Natural killer cell (primary cell): ENCODE data around the gene RMDN3. TPM values are rescaled to one million over a fixed set of nuclear protein-coding genes. Genes with fewer than 3 reads are reported as not detected.

ENCODE experiments used
- ATAC-seq, 3 donors: fragments of 150-1000 bp in 2 of 3; fragments of 200-7000 bp in 1 of 3; cut with Tn5 transposase; 1 replicate in 1 of 3; 2 replicates in 2 of 3; pipeline ENCODE4 v1.10.0; 2021; ENCODE audit warnings: mild to moderate bottlenecking in 2 of 3, moderate library complexity in 2 of 3
- DNase-seq, 2 donors: peaks; one replicate each; pipeline versions ENCODE4 v3.0.0 to v3.0.0-alpha.2; 2013 to 2021; ENCODE audit warnings: mixed read lengths in 1 of 2
- H3K27ac ChIP-seq: one replicate; pipeline ENCODE4 v1.5.1; 2013; ENCODE audit warnings: mild to moderate bottlenecking, low read length
- H3K27me3 ChIP-seq: one replicate; pipeline ENCODE4 v1.6.1; 2013; ENCODE audit warnings: low read length; ENCODE audit not compliant: control insufficient read depth, insufficient read depth
- H3K36me3 ChIP-seq: one replicate; pipeline ENCODE4 v1.6.1; 2013; ENCODE audit warnings: low read length; ENCODE audit not compliant: control insufficient read depth, insufficient read depth
- H3K4me1 ChIP-seq: one replicate; pipeline ENCODE4 v1.6.1; 2013; ENCODE audit warnings: low read length; ENCODE audit not compliant: control insufficient read depth, insufficient read depth
- H3K4me3 ChIP-seq: one replicate; pipeline ENCODE4 v1.5.1; 2013; ENCODE audit warnings: low read length
- H3K9me3 ChIP-seq: one replicate; pipeline ENCODE4 v1.6.1; 2013; ENCODE audit warnings: low read length; ENCODE audit not compliant: control insufficient read depth, insufficient read depth
- H3K27ac Mint-ChIP-seq, 2 donors: one replicate each; pipeline ENCODE4 v1.8.0; 2022; ENCODE audit warnings: mild to moderate bottlenecking in 2 of 2, mixed read lengths in 2 of 2, moderate library complexity in 1 of 2
- H3K27me3 Mint-ChIP-seq, 2 donors: one replicate each; pipeline ENCODE4 v1.8.0; 2022; ENCODE audit warnings: low read depth in 2 of 2, mixed read lengths in 2 of 2
- H3K36me3 Mint-ChIP-seq: one replicate; pipeline ENCODE4 v1.8.0; 2022; ENCODE audit warnings: mixed read lengths
- H3K4me1 Mint-ChIP-seq, 2 donors: one replicate each; pipeline ENCODE4 v1.8.0; 2022; ENCODE audit warnings: mixed read lengths in 2 of 2
- H3K4me3 Mint-ChIP-seq: one replicate; pipeline ENCODE4 v1.8.0; 2022; ENCODE audit warnings: mild to moderate bottlenecking, moderate library complexity, mixed read lengths
- H3K9me3 Mint-ChIP-seq, 2 donors: one replicate each; pipeline ENCODE4 v1.8.0; 2022; ENCODE audit warnings: mixed read lengths in 2 of 2
- CTCF ChIP-seq: fragments of 200-600 bp; IDR thresholded peaks from one replicate; pipeline ENCODE4 v1.8.0; 2022; ENCODE audit warnings: antibody characterized with exemption
- WGBS: methylation state at CpG from one replicate; pipeline ENCODE4 v1.1.7; 2013; ENCODE audit warnings: missing lambda C conversion rate; ENCODE audit not compliant: insufficient coverage; 5-methylcytosine and 5-hydroxymethylcytosine counted together
- intact Hi-C: fragments of 100-400 bp; cut with micrococcal nuclease; formaldehyde crosslinking; loops from one replicate; pipeline ENCODE4 v1.14.2; 2022
- total RNA-seq, 4 donors: library from RNA; stranded (reverse); fragments of 120-200 nt in 1 of 4; gene quantifications; one replicate each; pipeline versions ENCODE4 v1.2.3 to v1.2.4, GENCODE V29; 2013 to 2022

The RMDN3 gene
- total RNA-seq, 3 donors from 2014 or later (not counting 1 experiment from before 2014, with no cell fraction given): 52.8 to 82.3 (median 72.0) TPM

- no peaks in the 10 kb centered on the region for H3K36me3 Mint-ChIP-seq
- peak overlapping the region; percentile 97 to 98 for H3K27ac Mint-ChIP-seq
- peak overlapping the region; percentile 100 for H3K4me3 Mint-ChIP-seq
- intact Hi-C loops: loop anchor here (1.0 kb wide), 1 partner anchor 61 kb away; the partner anchor contains the start of gene RMDN3
- peaks cover 20 to 28% of the 10 kb centered on the region in 2 donors for H3K4me1 Mint-ChIP-seq
- Histone ChIP-seq H3K27me3 (no peaks in the 10 kb centered on the region), H3K4me1 (peaks cover 19% of the 10 kb centered on the region), H3K9me3 (no peaks in the 10 kb centered on the region), H3K27ac (peak overlapping the region; percentile 97), H3K36me3 (peaks cover 6% of the 10 kb centered on the region), H3K4me3 (peak overlapping the region; percentile 92)
- H3K9me3 Mint-ChIP-seq: no peaks in the 10 kb centered on the region
- H3K27me3 Mint-ChIP-seq: no peaks in the 10 kb centered on the region
- 26% methylated on average over 31 of the region's 31 CpGs for WGBS
- DNase-seq (peak in 1 of 2 donors; percentile 17), ATAC-seq (no peak)
- TF ChIP-seq CTCF: no peak
Measured at GRCh38 chr15:40693904-40694687, 61.0 kb downstream of the RMDN3 start.

- intact Hi-C loops: no loop called here
- Mint-ChIP-seq H3K36me3 (no peaks in the 10 kb centered on the region), H3K4me3 (no peak overlapping the region), H3K9me3 (no peaks in the 10 kb centered on the region), H3K27me3 (no peaks in the 10 kb centered on the region), H3K27ac (no peak overlapping the region), H3K4me1 (peaks cover 20 to 28% of the 10 kb centered on the region in 2 donors)
- Histone ChIP-seq H3K9me3 (no peaks in the 10 kb centered on the region), H3K27me3 (no peaks in the 10 kb centered on the region), H3K27ac (no peak overlapping the region), H3K4me3 (no peak overlapping the region), H3K4me1 (peaks cover 19% of the 10 kb centered on the region), H3K36me3 (peaks cover 6% of the 10 kb centered on the region)
- DNase-seq (no peak), ATAC-seq (no peak)
- no peak for TF ChIP-seq CTCF
- WGBS: 98% methylated on average over 3 of the region's 4 CpGs
Measured at GRCh38 chr15:40691737-40692136, 63.3 kb downstream of the RMDN3 start.

- H3K9me3 ChIP-seq: no peaks in the 10 kb centered on the region
- WGBS: 95% methylated on average over 5 of the region's 9 CpGs
- H3K27me3 ChIP-seq: no peaks in the 10 kb centered on the region
- H3K4me1 ChIP-seq: peaks cover 9% of the 10 kb centered on the region
- Mint-ChIP-seq H3K27me3 (no peaks in the 10 kb centered on the region), H3K4me3 (peak overlapping the region; percentile 29), H3K4me1 (peaks cover 6 to 13% of the 10 kb centered on the region in 2 donors), H3K36me3 (no peaks in the 10 kb centered on the region), H3K9me3 (no peaks in the 10 kb centered on the region), H3K27ac (peak overlapping the region; percentile 11 to 18)
- no peak overlapping the region for H3K27ac ChIP-seq
- DNase-seq (no peak), ATAC-seq (no peak)
- H3K4me3 ChIP-seq: no peak overlapping the region
- intact Hi-C loops: no loop called here
- peaks cover 6% of the 10 kb centered on the region for H3K36me3 ChIP-seq
- TF ChIP-seq CTCF: no peak
Measured at GRCh38 chr15:40688932-40689799, 65.9 kb downstream of the RMDN3 start.

Other genes starting within 250 kb of the RMDN3 start
- 10 to 100 TPM; 34.2 to 43.7 (median 37.4) TPM for gene CCDC32, start 190.2 kb downstream of the RMDN3 start, total RNA-seq
- 10 to 100 TPM; 13.7 to 15.2 (median 14.2) TPM for gene RPUSD2, start 186.0 kb downstream of the RMDN3 start, total RNA-seq
- 1 to 10 TPM; 2.4 to 4.1 (median 3.6) TPM for gene KNL1, start 161.0 kb downstream of the RMDN3 start, total RNA-seq
- 1 to 10 TPM; 1.2 to 5.0 (median 4.0) TPM for gene RAD51, start 60.1 kb downstream of the RMDN3 start, total RNA-seq
- 10 to 100 TPM; 17.5 to 25.9 (median 25.9) TPM for gene GCHFR, start 8.8 kb upstream of the RMDN3 start, total RNA-seq
- gene C15orf62, start 14.7 kb upstream of the RMDN3 start, total RNA-seq: 1 to 10 TPM in 1 of 3 donors, under 1 TPM in 2; 0.64 to 1.4 (median 0.80) TPM
- 10 to 100 TPM; 16.4 to 19.7 (median 18.5) TPM for gene ZFYVE19, start 51.8 kb upstream of the RMDN3 start, total RNA-seq
- 10 to 100 TPM; 36.2 to 64.9 (median 50.0) TPM for gene DNAJC17, start 52.2 kb upstream of the RMDN3 start, total RNA-seq
- gene PPP1R14D, start 73.5 kb upstream of the RMDN3 start, total RNA-seq: not detected
- gene SPINT1, start 88.8 kb upstream of the RMDN3 start, total RNA-seq: 1 to 10 TPM in 2 of 3 donors, under 1 TPM in 1; 0.41 to 3.1 (median 1.7) TPM
- gene RHOV, start 119.0 kb upstream of the RMDN3 start, total RNA-seq: not detected
- gene VPS18, start 139.2 kb upstream of the RMDN3 start, total RNA-seq: 10 to 100 TPM; 30.8 to 35.6 (median 34.1) TPM
- gene DLL4, start 174.1 kb upstream of the RMDN3 start, total RNA-seq: under 1 TPM in 2 of 3 donors, not detected in 1; 0.10 to 0.16 TPM
- 1 to 10 TPM in 2 of 3 donors, not detected in 1; 1.1 to 1.7 TPM for gene CHAC1, start 198.2 kb upstream of the RMDN3 start, total RNA-seq